Measurements from ENCODE around the gene INSC.

INSC gene

DNA sequence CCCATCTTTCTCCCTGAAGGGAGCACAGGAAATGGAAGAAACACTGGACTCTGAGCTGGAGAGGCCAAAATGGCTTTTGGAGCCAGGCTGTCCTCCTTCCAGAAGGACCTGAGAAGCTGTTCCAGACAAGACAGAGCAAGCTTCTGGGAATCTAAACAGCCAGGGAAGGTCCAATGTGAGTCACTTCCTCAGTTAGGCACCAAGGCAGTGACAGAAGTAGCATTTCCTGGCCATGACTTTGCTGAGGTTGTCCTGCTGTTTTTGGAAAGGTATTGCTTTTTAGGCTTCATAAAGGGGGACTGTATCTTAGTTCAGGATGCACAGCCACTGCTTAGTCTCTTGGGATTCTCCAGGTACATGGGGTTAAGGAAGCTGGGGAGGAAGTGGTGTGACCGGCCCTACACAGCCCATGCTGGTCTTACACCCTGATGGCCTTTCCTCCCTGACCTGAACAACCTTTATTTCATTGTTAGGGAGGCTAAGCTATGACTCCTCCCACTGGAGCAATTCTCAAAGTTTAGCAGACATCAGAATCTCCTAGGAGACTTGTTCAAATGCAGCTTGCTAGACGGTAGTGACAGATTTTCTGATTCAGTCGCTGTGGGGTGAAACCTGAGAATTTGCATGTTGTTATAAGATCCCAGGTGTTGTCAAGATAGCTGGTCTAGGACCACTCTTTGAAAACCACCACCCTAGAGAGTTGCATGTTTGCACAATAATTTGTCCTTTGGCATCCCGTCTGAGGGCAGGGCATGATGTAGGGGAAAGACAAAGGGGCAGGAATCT, 6.8 kb upstream of the INSC start:
- WGBS (ENCODE audit: extremely low coverage, insufficient coverage, low lambda C conversion rate): no CpG with 5 or more reads among the region's 4 CpGs
- H3K27ac ChIP-seq (ENCODE audit: low read depth, low read length): no peak overlapping the region

DNA sequence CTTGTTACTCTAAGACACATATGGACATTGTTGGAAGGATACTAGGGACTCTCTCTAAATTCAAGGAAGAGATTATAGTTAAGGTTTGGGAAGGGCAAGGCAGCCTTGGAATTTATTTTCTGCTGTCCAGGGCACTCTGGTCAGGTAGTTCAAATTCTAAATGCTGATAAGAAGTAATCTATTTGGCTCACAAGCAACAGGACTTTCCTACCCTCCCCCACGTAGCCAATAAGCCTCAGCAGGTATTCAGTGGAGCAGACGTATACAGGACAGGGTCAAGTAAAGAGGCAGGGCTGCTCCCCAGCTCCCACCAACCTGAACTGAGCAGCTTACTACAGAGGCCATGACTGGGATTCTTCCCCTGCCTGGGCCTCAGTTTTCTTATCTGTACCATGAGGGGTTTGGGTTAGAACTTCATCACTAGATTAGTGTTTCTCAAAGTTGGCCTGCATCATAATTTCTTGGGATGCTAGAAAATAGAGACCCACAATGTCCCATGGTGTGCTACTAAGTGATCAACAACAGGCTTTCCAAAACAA, 6.1 kb upstream of the INSC start:
- Histone ChIP-seq H2BK15ac (replicated peaks; ENCODE audit: low read depth) (no peak overlapping the region), H3K9ac (ENCODE audit: low read length) (no peak overlapping the region), H3K4ac (ENCODE audit: low read depth, low read length) (no peak overlapping the region), H3K56ac (ENCODE audit: low read length) (no peak overlapping the region), H2AK5ac (ENCODE audit: low read length) (no peak overlapping the region), H3K4me2 (ENCODE audit: low read length) (no peak overlapping the region), H2BK120ac (ENCODE audit: low read depth, low read length) (no peak overlapping the region), H2BK5ac (ENCODE audit: low read length) (no peak overlapping the region), H3K18ac (ENCODE audit: low read length) (no peak overlapping the region), H3K4me3 (ENCODE audit: low read length) (no peak overlapping the region), H3K4me1 (ENCODE audit: control insufficient read depth, low read depth, low read length) (no peaks in the 10 kb centered on the region), H3K27ac (ENCODE audit: low read depth, low read length) (no peak overlapping the region), H4K5ac (ENCODE audit: low read length) (no peak overlapping the region), H3K27me3 (ENCODE audit: insufficient read depth, low read length, poor library complexity) (no peaks in the 10 kb centered on the region), H3K79me2 (ENCODE audit: control insufficient read depth, insufficient read depth, low read length) (no peaks in the 10 kb centered on the region), H3K23ac (ENCODE audit: low read length) (no peak overlapping the region), H3K36me3 (ENCODE audit: control insufficient read depth, insufficient read depth, low read length) (no peaks in the 10 kb centered on the region), H3K79me1 (ENCODE audit: low read length) (no peaks in the 10 kb centered on the region), H4K8ac (ENCODE audit: low read depth, low read length) (no peak overlapping the region)
- no CpG with 5 or more reads among the region's 2 CpGs for WGBS (ENCODE audit: extremely low coverage, insufficient coverage, low lambda C conversion rate)
- no peak for DNase-seq

More for the DNA sequence above, 6.8 kb upstream of the INSC start:
- Histone ChIP-seq H3K18ac (ENCODE audit: low read length) (no peak overlapping the region), H3K79me1 (ENCODE audit: low read length) (no peaks in the 10 kb centered on the region), H3K4me1 (ENCODE audit: control insufficient read depth, low read depth, low read length) (no peaks in the 10 kb centered on the region), H2BK120ac (ENCODE audit: low read depth, low read length) (no peak overlapping the region), H3K4me3 (ENCODE audit: low read length) (no peak overlapping the region), H3K79me2 (ENCODE audit: control insufficient read depth, insufficient read depth, low read length) (no peaks in the 10 kb centered on the region), H3K36me3 (ENCODE audit: control insufficient read depth, insufficient read depth, low read length) (no peaks in the 10 kb centered on the region), H2BK5ac (ENCODE audit: low read length) (no peak overlapping the region), H3K56ac (ENCODE audit: low read length) (no peak overlapping the region), H2AK5ac (ENCODE audit: low read length) (no peak overlapping the region), H3K4me2 (ENCODE audit: low read length) (no peak overlapping the region), H2BK15ac (replicated peaks; ENCODE audit: low read depth) (no peak overlapping the region), H4K5ac (ENCODE audit: low read length) (no peak overlapping the region), H3K9ac (ENCODE audit: low read length) (no peak overlapping the region), H4K8ac (ENCODE audit: low read depth, low read length) (no peak overlapping the region), H3K23ac (ENCODE audit: low read length) (no peak overlapping the region), H3K4ac (ENCODE audit: low read depth, low read length) (no peak overlapping the region), H3K27me3 (ENCODE audit: insufficient read depth, low read length, poor library complexity) (no peaks in the 10 kb centered on the region)
- DNase-seq: no peak

DNA sequence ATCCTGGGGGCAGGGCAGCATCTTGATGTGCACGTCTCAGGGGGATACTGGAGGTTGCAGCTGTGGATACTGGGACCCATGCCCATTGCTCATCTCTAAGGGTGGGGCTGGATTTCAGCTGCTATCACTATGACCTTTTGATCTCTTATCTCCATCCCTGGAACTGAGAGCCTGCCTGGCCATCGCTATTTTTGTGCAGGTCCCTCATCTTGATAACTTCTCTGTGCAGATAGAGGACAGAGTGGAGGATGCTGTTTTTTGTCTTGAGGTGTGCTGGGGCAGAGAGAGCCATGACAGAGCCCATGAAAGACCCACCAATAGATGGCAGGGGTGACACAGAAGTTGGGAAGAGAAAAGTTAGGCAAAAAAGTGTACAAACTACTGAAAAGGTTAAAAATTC, 5.1 kb upstream of the INSC start:
- no peaks in the 10 kb centered on the region for H3K27me3 ChIP-seq (ENCODE audit: insufficient read depth, low read length, poor library complexity)
- DNase-seq: no peak
- no CpG with 5 or more reads among the region's 2 CpGs for WGBS (ENCODE audit: extremely low coverage, insufficient coverage, low lambda C conversion rate)

DNA sequence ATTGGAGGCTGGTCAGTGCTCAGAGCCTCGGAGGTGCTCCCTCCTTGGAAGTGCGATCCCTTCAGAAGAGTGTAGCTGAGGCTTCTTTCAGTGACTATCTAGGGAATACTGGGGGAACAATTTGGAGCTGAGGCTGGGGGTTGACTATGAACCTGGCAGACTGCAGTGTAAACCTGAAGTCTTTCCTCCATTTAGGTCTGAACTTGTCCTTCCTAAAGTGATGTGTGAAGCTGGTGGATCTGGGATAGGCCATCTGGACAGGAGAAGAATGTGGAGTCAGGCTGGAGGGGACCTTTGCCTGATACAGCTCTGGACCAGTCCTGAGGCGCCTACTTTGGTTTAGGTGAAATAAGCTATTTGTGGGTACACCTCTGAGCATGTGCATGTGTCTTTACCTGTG, 3.5 kb upstream of the INSC start:
- Histone ChIP-seq H3K27me3 (ENCODE audit: insufficient read depth, low read length, poor library complexity) (peaks cover 4% of the 10 kb centered on the region), H3K4me3 (ENCODE audit: low read length) (no peak overlapping the region), H2BK15ac (replicated peaks; ENCODE audit: low read depth) (no peak overlapping the region), H3K4me1 (ENCODE audit: control insufficient read depth, low read depth, low read length) (no peaks in the 10 kb centered on the region), H3K27ac (ENCODE audit: low read depth, low read length) (no peak overlapping the region), H3K79me2 (ENCODE audit: control insufficient read depth, insufficient read depth, low read length) (no peaks in the 10 kb centered on the region), H4K8ac (ENCODE audit: low read depth, low read length) (no peak overlapping the region), H3K18ac (ENCODE audit: low read length) (no peak overlapping the region), H2AK5ac (ENCODE audit: low read length) (no peak overlapping the region), H3K79me1 (ENCODE audit: low read length) (no peaks in the 10 kb centered on the region), H2BK5ac (ENCODE audit: low read length) (no peak overlapping the region), H3K4ac (ENCODE audit: low read depth, low read length) (no peak overlapping the region), H2BK120ac (ENCODE audit: low read depth, low read length) (no peak overlapping the region), H3K4me2 (ENCODE audit: low read length) (no peak overlapping the region), H4K5ac (ENCODE audit: low read length) (no peak overlapping the region), H3K36me3 (ENCODE audit: control insufficient read depth, insufficient read depth, low read length) (no peaks in the 10 kb centered on the region), H3K23ac (ENCODE audit: low read length) (no peak overlapping the region), H3K9ac (ENCODE audit: low read length) (no peak overlapping the region), H3K56ac (ENCODE audit: low read length) (no peak overlapping the region)
- no peak for DNase-seq
- no CpG with 5 or more reads among the region's 3 CpGs for WGBS (ENCODE audit: extremely low coverage, insufficient coverage, low lambda C conversion rate)

More for the DNA sequence above, 5.1 kb upstream of the INSC start:
- Histone ChIP-seq H2BK120ac (ENCODE audit: low read depth, low read length) (no peak overlapping the region), H2AK5ac (ENCODE audit: low read length) (no peak overlapping the region), H3K23ac (ENCODE audit: low read length) (no peak overlapping the region), H3K4me1 (ENCODE audit: control insufficient read depth, low read depth, low read length) (no peaks in the 10 kb centered on the region), H3K36me3 (ENCODE audit: control insufficient read depth, insufficient read depth, low read length) (no peaks in the 10 kb centered on the region), H3K27ac (ENCODE audit: low read depth, low read length) (no peak overlapping the region), H3K4me3 (ENCODE audit: low read length) (no peak overlapping the region), H3K9ac (ENCODE audit: low read length) (no peak overlapping the region), H3K18ac (ENCODE audit: low read length) (no peak overlapping the region), H4K8ac (ENCODE audit: low read depth, low read length) (no peak overlapping the region), H3K79me1 (ENCODE audit: low read length) (no peaks in the 10 kb centered on the region), H3K79me2 (ENCODE audit: control insufficient read depth, insufficient read depth, low read length) (no peaks in the 10 kb centered on the region), H2BK5ac (ENCODE audit: low read length) (no peak overlapping the region), H3K4me2 (ENCODE audit: low read length) (no peak overlapping the region), H3K4ac (ENCODE audit: low read depth, low read length) (no peak overlapping the region), H2BK15ac (replicated peaks; ENCODE audit: low read depth) (no peak overlapping the region), H3K56ac (ENCODE audit: low read length) (no peak overlapping the region), H4K5ac (ENCODE audit: low read length) (no peak overlapping the region)

DNA sequence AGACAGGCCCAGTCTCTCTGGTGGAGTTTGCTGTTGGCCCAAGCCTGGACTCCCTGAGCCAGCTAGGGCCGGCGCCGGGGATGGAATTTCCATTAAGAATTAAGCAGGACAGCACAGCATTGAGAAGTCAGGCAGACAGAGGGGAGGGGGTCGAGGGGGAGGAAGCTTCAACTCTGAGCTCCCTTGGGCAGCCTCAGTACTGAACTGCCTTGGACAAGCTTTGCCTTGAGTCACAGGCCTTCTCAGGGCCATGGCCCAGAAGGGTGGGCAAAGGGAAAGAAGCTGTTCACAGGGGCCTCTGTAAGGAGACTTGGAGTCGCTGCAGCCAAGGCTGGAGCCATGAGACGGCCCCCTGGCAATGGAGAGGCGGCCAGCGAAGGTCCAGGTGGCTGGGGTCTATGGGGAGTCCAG, 2.6 kb upstream of the INSC start:
- no peak overlapping the region for H3K56ac ChIP-seq (ENCODE audit: low read length)
- H3K4ac ChIP-seq (ENCODE audit: low read depth, low read length): no peak overlapping the region
- H2BK5ac ChIP-seq (ENCODE audit: low read length): no peak overlapping the region
- H3K79me1 ChIP-seq (ENCODE audit: low read length): no peaks in the 10 kb centered on the region
- H3K23ac ChIP-seq (ENCODE audit: low read length): no peak overlapping the region
- H3K4me2 ChIP-seq (ENCODE audit: low read length): no peak overlapping the region
- no peak overlapping the region for H2AK5ac ChIP-seq (ENCODE audit: low read length)
- no peaks in the 10 kb centered on the region for H3K36me3 ChIP-seq (ENCODE audit: control insufficient read depth, insufficient read depth, low read length)
- WGBS (ENCODE audit: extremely low coverage, insufficient coverage, low lambda C conversion rate): no CpG with 5 or more reads among the region's 8 CpGs
- H2BK120ac ChIP-seq (ENCODE audit: low read depth, low read length): no peak overlapping the region
- no peak overlapping the region for H3K27ac ChIP-seq (ENCODE audit: low read depth, low read length)
- DNase-seq: no peak
- H3K79me2 ChIP-seq (ENCODE audit: control insufficient read depth, insufficient read depth, low read length): no peaks in the 10 kb centered on the region
- no peak overlapping the region for H3K4me3 ChIP-seq (ENCODE audit: low read length)
- H2BK15ac ChIP-seq (replicated peaks; ENCODE audit: low read depth): no peak overlapping the region
- no peaks in the 10 kb centered on the region for H3K4me1 ChIP-seq (ENCODE audit: control insufficient read depth, low read depth, low read length)
- H3K18ac ChIP-seq (ENCODE audit: low read length): no peak overlapping the region
- no peak overlapping the region for H3K9ac ChIP-seq (ENCODE audit: low read length)
- H4K5ac ChIP-seq (ENCODE audit: low read length): no peak overlapping the region
- H3K27me3 ChIP-seq (ENCODE audit: insufficient read depth, low read length, poor library complexity): peaks cover 4% of the 10 kb centered on the region
- no peak overlapping the region for H4K8ac ChIP-seq (ENCODE audit: low read depth, low read length)

DNA sequence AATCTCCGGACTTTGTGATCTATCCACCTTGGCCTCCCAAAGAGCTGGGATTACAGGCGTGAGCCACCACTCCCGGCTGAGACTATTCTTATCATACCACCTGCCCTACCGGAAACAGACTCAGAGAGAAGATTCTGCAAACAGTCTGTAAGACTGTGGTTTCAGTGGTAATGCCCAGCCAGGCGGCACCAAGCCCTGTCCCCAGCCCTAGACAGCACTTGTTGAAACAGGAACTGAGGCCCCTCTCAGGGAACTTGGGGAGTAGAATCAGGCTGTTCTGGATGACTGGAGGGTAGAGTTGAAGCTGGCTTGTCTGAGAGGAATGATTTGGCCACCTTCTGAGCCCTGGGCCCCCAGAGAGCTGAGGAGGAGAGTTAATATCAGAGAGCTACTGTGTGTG, 1.3 kb upstream of the INSC start:
- Histone ChIP-seq H3K27ac (ENCODE audit: low read depth, low read length) (no peak overlapping the region), H3K79me1 (ENCODE audit: low read length) (no peaks in the 10 kb centered on the region), H3K18ac (ENCODE audit: low read length) (no peak overlapping the region), H3K23ac (ENCODE audit: low read length) (no peak overlapping the region), H3K4me3 (ENCODE audit: low read length) (no peak overlapping the region), H3K4me2 (ENCODE audit: low read length) (no peak overlapping the region), H2AK5ac (ENCODE audit: low read length) (no peak overlapping the region), H3K79me2 (ENCODE audit: control insufficient read depth, insufficient read depth, low read length) (no peaks in the 10 kb centered on the region), H2BK5ac (ENCODE audit: low read length) (no peak overlapping the region), H3K4ac (ENCODE audit: low read depth, low read length) (no peak overlapping the region), H4K8ac (ENCODE audit: low read depth, low read length) (no peak overlapping the region), H3K36me3 (ENCODE audit: control insufficient read depth, insufficient read depth, low read length) (no peaks in the 10 kb centered on the region), H2BK15ac (replicated peaks; ENCODE audit: low read depth) (no peak overlapping the region), H3K27me3 (ENCODE audit: insufficient read depth, low read length, poor library complexity) (peaks cover 4% of the 10 kb centered on the region), H3K4me1 (ENCODE audit: control insufficient read depth, low read depth, low read length) (no peaks in the 10 kb centered on the region), H2BK120ac (ENCODE audit: low read depth, low read length) (no peak overlapping the region), H4K5ac (ENCODE audit: low read length) (no peak overlapping the region), H3K9ac (ENCODE audit: low read length) (no peak overlapping the region), H3K56ac (ENCODE audit: low read length) (no peak overlapping the region)
- WGBS (ENCODE audit: extremely low coverage, insufficient coverage, low lambda C conversion rate): no CpG with 5 or more reads among the region's 5 CpGs
- no peak for DNase-seq

All from mesendoderm (in vitro differentiated cells).